ENCODE data around the gene NDFIP1. TPM values are rescaled to one million over a fixed set of nuclear protein-coding genes. Genes with fewer than 3 reads are reported as not detected.

The NDFIP1 gene
- total RNA-seq, 1 experiment from 2014 or later: 37.8 TPM

- Histone ChIP-seq H3K9ac (ENCODE audit: low read length) (peak overlapping the region; percentile 92), H3K9me2 (ENCODE audit: insufficient read depth) (no peaks in the 10 kb centered on the region), H3K4me3 (replicated peaks in 1 of 2; ENCODE audit: low read depth in 1 of 2, low read length in 2 of 2) (peak overlapping the region; percentile 76 to 91), H3K4me2 (ENCODE audit: low read length) (peak overlapping the region; percentile 86), H3K36me3 (ENCODE audit: control insufficient read depth in 1 of 2, insufficient read depth in 2 of 2, low read length in 2 of 2) (no peaks in the 10 kb centered on the region), H3K27ac (ENCODE audit: low read depth, low read length) (no peak overlapping the region), H3K9me3 (ENCODE audit: control insufficient read depth in 1 of 2, insufficient read depth in 1 of 2, low read depth in 1 of 2, low read length in 2 of 2) (no peaks in the 10 kb centered on the region), H3K79me2 (ENCODE audit: insufficient read depth, low read length) (peaks cover 62% of the 10 kb centered on the region), H3K4me1 (ENCODE audit: control insufficient read depth in 1 of 2, insufficient read depth in 2 of 2, low read length in 2 of 2) (peaks cover 5 to 21% of the 10 kb centered on the region in 2 experiments; a peak in 3 of 4 replicates), H2AFZ (ENCODE audit: low read depth, low read length, poor library complexity, severe bottlenecking) (no peak overlapping the region), H3K27me3 (ENCODE audit: insufficient read depth, low read length) (no peaks in the 10 kb centered on the region), H4K20me1 (ENCODE audit: insufficient read depth) (no peaks in the 10 kb centered on the region)
- ATAC-seq: no peak
- BruUV-seq (replicated peaks): TSS peak; percentile 52
- DNase-seq (ENCODE audit: low read depth, low spot score): no peak
- POLR2A ChIA-PET: interaction anchor here (1.0 kb wide), 1 partner anchor 13 kb away, joined by 3 read pairs; no protein-coding TSS in a partner anchor
- no peak for TF ChIP-seq EZH2 (IDR thresholded peaks at IDR 0.05)
- TF ChIP-seq ELF1 (IDR thresholded peaks at IDR 0.05; ENCODE audit: borderline replicate concordance, low read depth): no peak
- no peak for TF ChIP-seq ZBTB33 (IDR thresholded peaks at IDR 0.05; ENCODE audit: extremely low read depth, insufficient replicate concordance, low read length)
- no peak for TF ChIP-seq CBX3 (IDR thresholded peaks at IDR 0.05; ENCODE audit: low read depth)
- no peak for TF ChIP-seq TCF7L2 (IDR thresholded peaks at IDR 0.05; ENCODE audit: borderline replicate concordance, extremely low read depth, insufficient read depth, insufficient read length)
- intact Hi-C loops (cut with micrococcal nuclease): no loop called here
- RAD21 ChIA-PET (ENCODE audit: low non-redundant PET in 1 of 2, low total read pairs in 2 of 2, uncharacterized antibody in 2 of 2, unreplicated experiment in 2 of 2): no interaction called here
- CTCF ChIA-PET: no interaction called here
These were observed 1.5 kb downstream of the NDFIP1 start for GRCh38 chr5:142110046-142110531.

- Histone ChIP-seq H4K20me1 (ENCODE audit: insufficient read depth) (no peaks in the 10 kb centered on the region), H3K79me2 (ENCODE audit: insufficient read depth, low read length) (peaks cover 72% of the 10 kb centered on the region), H3K9me3 (ENCODE audit: control insufficient read depth in 1 of 2, insufficient read depth in 1 of 2, low read depth in 1 of 2, low read length in 2 of 2) (no peaks in the 10 kb centered on the region), H3K27ac (ENCODE audit: low read depth, low read length) (no peak overlapping the region), H3K4me3 (replicated peaks in 1 of 2; ENCODE audit: low read depth in 1 of 2, low read length in 2 of 2) (no peak overlapping the region), H3K36me3 (ENCODE audit: control insufficient read depth in 1 of 2, insufficient read depth in 2 of 2, low read length in 2 of 2) (no peaks in the 10 kb centered on the region), H3K9ac (ENCODE audit: low read length) (no peak overlapping the region), H3K9me2 (ENCODE audit: insufficient read depth) (no peaks in the 10 kb centered on the region), H3K4me1 (ENCODE audit: control insufficient read depth in 1 of 2, insufficient read depth in 2 of 2, low read length in 2 of 2) (peaks cover 7 to 21% of the 10 kb centered on the region in 2 experiments; a peak in 3 of 4 replicates), H2AFZ (ENCODE audit: low read depth, low read length, poor library complexity, severe bottlenecking) (no peak overlapping the region), H3K4me2 (ENCODE audit: low read length) (peak overlapping the region; percentile 86; the same call in 1 of the 2 replicates), H3K27me3 (ENCODE audit: insufficient read depth, low read length) (no peaks in the 10 kb centered on the region)
- BruUV-seq (replicated peaks): no TSS peak
- ATAC-seq: no peak
- no peak for DNase-seq (ENCODE audit: low read depth, low spot score)
- ChIA-PET RAD21 (ENCODE audit: low non-redundant PET in 1 of 2, low total read pairs in 2 of 2, uncharacterized antibody in 2 of 2, unreplicated experiment in 2 of 2) (no interaction called here), POLR2A (interaction anchor here (1.0 kb wide), 1 partner anchor 12 kb away, joined by 3 read pairs; no protein-coding TSS in a partner anchor), CTCF (no interaction called here)
- TF ChIP-seq JUND (IDR thresholded peaks at IDR 0.05): no peak
- TF ChIP-seq ZBTB33 (IDR thresholded peaks at IDR 0.05; ENCODE audit: extremely low read depth, insufficient replicate concordance, low read length): no peak
- intact Hi-C loops (cut with micrococcal nuclease): no loop called here
These were observed 2.6 kb downstream of the NDFIP1 start for GRCh38 chr5:142110988-142111687.

Data from HCT116 (cell line).